ENCODE measurements around the gene CDC37. TPM values are rescaled to one million over a fixed set of nuclear protein-coding genes. Genes with fewer than 3 reads are reported as not detected.
"Not testable (repeated sequence)": the region's sequence is repeated elsewhere in the genome, so short reads cannot be mapped to it uniquely, and the experiment has no call there.

CDC37 gene
- total and polyA plus RNA-seq, 2 donors, result 130 to 313 TPM

GRCh38 chr19:10374931-10375330 lies 28.4 kb downstream of the CDC37 start:
- Histone ChIP-seq H3K4me1 (ENCODE audit: control insufficient read depth in 2 of 2, insufficient read depth in 2 of 2, low read length in 2 of 2) (peaks cover 6% of the 10 kb centered on the region in 2 donors), H3K36me3 (ENCODE audit: control insufficient read depth in 2 of 2, insufficient read depth in 2 of 2, low read length in 1 of 2) (peaks cover 27 to 36% of the 10 kb centered on the region in 2 donors)

GRCh38 chr19:10372690-10373089 lies 30.7 kb downstream of the CDC37 start:
- Histone ChIP-seq H3K4me3 (ENCODE audit: low read length in 2 of 2) (no peak overlapping the region), H3K36me3 (ENCODE audit: control insufficient read depth in 2 of 2, insufficient read depth in 2 of 2, low read length in 1 of 2) (peaks cover 38 to 49% of the 10 kb centered on the region in 2 donors), H3K27ac (ENCODE audit: low read depth in 1 of 2, low read length in 1 of 2) (no peak overlapping the region), H3K27me3 (ENCODE audit: control insufficient read depth in 2 of 2, insufficient read depth in 1 of 2, low read length in 1 of 2) (no peaks in the 10 kb centered on the region), H3K4me1 (ENCODE audit: control insufficient read depth in 2 of 2, insufficient read depth in 2 of 2, low read length in 2 of 2) (no peaks in the 10 kb centered on the region), H3K9me3 (ENCODE audit: control insufficient read depth in 2 of 2, insufficient read depth in 1 of 2, low read length in 1 of 2) (no peaks in the 10 kb centered on the region)
- DNase-seq (ENCODE audit: low read depth in 6 of 9, low spot score in 9 of 9), result no peak
- 98% methylated on average over 3 of the region's 3 CpGs for whole genome bisulfite sequencing

More at GRCh38 chr19:10374931-10375330, 28.4 kb downstream of the CDC37 start:
- Histone ChIP-seq H3K9me3 (ENCODE audit: control insufficient read depth in 2 of 2, insufficient read depth in 1 of 2, low read length in 1 of 2) (no peaks in the 10 kb centered on the region), H3K27me3 (ENCODE audit: control insufficient read depth in 2 of 2, insufficient read depth in 1 of 2, low read length in 1 of 2) (no peaks in the 10 kb centered on the region), H3K4me3 (ENCODE audit: low read length in 2 of 2) (no peak overlapping the region), H3K27ac (ENCODE audit: low read depth in 1 of 2, low read length in 1 of 2) (no peak overlapping the region)
- WGBS, result 94% methylated on average over 5 of the region's 5 CpGs
- no peak for DNase-seq (ENCODE audit: low read depth in 6 of 9, low spot score in 9 of 9)

- no peak for DNase-seq (ENCODE audit: low read depth in 6 of 9, low spot score in 9 of 9)
- Histone ChIP-seq H3K27me3 (ENCODE audit: control insufficient read depth in 2 of 2, insufficient read depth in 1 of 2, low read length in 1 of 2) (no peaks in the 10 kb centered on the region), H3K36me3 (ENCODE audit: control insufficient read depth in 2 of 2, insufficient read depth in 2 of 2, low read length in 1 of 2) (peaks cover 55 to 76% of the 10 kb centered on the region in 2 donors), H3K4me3 (ENCODE audit: low read length in 2 of 2) (no peak overlapping the region), H3K9me3 (ENCODE audit: control insufficient read depth in 2 of 2, insufficient read depth in 1 of 2, low read length in 1 of 2) (no peaks in the 10 kb centered on the region), H3K27ac (ENCODE audit: low read depth in 1 of 2, low read length in 1 of 2) (no peak overlapping the region), H3K4me1 (ENCODE audit: control insufficient read depth in 2 of 2, insufficient read depth in 2 of 2, low read length in 2 of 2) (no peaks in the 10 kb centered on the region)
- WGBS, result 97% methylated on average over 15 of the region's 15 CpGs
Observed at GRCh38 chr19:10368101-10368803, 35.1 kb downstream of the CDC37 start.

- peaks cover 63 to 81% of the 10 kb centered on the region in 2 donors for H3K36me3 ChIP-seq (ENCODE audit: control insufficient read depth in 2 of 2, insufficient read depth in 2 of 2, low read length in 1 of 2)
- not testable (repeated sequence) for DNase-seq (ENCODE audit: low read depth in 6 of 9, low spot score in 9 of 9); H3K27ac ChIP-seq (ENCODE audit: low read depth in 1 of 2, low read length in 1 of 2); H3K4me1 ChIP-seq (ENCODE audit: control insufficient read depth in 2 of 2, insufficient read depth in 2 of 2, low read length in 2 of 2); H3K27me3 ChIP-seq (ENCODE audit: control insufficient read depth in 2 of 2, insufficient read depth in 1 of 2, low read length in 1 of 2); H3K4me3 ChIP-seq (ENCODE audit: low read length in 2 of 2); H3K9me3 ChIP-seq (ENCODE audit: control insufficient read depth in 2 of 2, insufficient read depth in 1 of 2, low read length in 1 of 2)
- WGBS, result 97% methylated on average over 4 of the region's 4 CpGs
Observed at GRCh38 chr19:10366950-10367512, 36.3 kb downstream of the CDC37 start.

GRCh38 chr19:10365518-10365917 lies 37.8 kb downstream of the CDC37 start:
- Histone ChIP-seq H3K27ac (ENCODE audit: low read depth in 1 of 2, low read length in 1 of 2) (no peak overlapping the region), H3K4me1 (ENCODE audit: control insufficient read depth in 2 of 2, insufficient read depth in 2 of 2, low read length in 2 of 2) (no peaks in the 10 kb centered on the region), H3K36me3 (ENCODE audit: control insufficient read depth in 2 of 2, insufficient read depth in 2 of 2, low read length in 1 of 2) (peaks cover 75 to 91% of the 10 kb centered on the region in 2 donors), H3K27me3 (ENCODE audit: control insufficient read depth in 2 of 2, insufficient read depth in 1 of 2, low read length in 1 of 2) (no peaks in the 10 kb centered on the region), H3K9me3 (ENCODE audit: control insufficient read depth in 2 of 2, insufficient read depth in 1 of 2, low read length in 1 of 2) (no peaks in the 10 kb centered on the region), H3K4me3 (ENCODE audit: low read length in 2 of 2) (no peak overlapping the region)
- DNase-seq (ENCODE audit: low read depth in 6 of 9, low spot score in 9 of 9), result no peak
- 98% methylated on average over 23 of the region's 23 CpGs for WGBS

- Histone ChIP-seq H3K27ac (ENCODE audit: low read depth in 1 of 2, low read length in 1 of 2) (no peak overlapping the region), H3K4me3 (ENCODE audit: low read length in 2 of 2) (no peak overlapping the region), H3K36me3 (ENCODE audit: control insufficient read depth in 2 of 2, insufficient read depth in 2 of 2, low read length in 1 of 2) (peaks cover 79 to 91% of the 10 kb centered on the region in 2 donors), H3K4me1 (ENCODE audit: control insufficient read depth in 2 of 2, insufficient read depth in 2 of 2, low read length in 2 of 2) (no peaks in the 10 kb centered on the region), H3K27me3 (ENCODE audit: control insufficient read depth in 2 of 2, insufficient read depth in 1 of 2, low read length in 1 of 2) (no peaks in the 10 kb centered on the region), H3K9me3 (ENCODE audit: control insufficient read depth in 2 of 2, insufficient read depth in 1 of 2, low read length in 1 of 2) (no peaks in the 10 kb centered on the region)
- no peak for DNase-seq (ENCODE audit: low read depth in 6 of 9, low spot score in 9 of 9)
- 97% methylated on average over 19 of the region's 19 CpGs for WGBS
Observed at GRCh38 chr19:10364644-10365043, 38.7 kb downstream of the CDC37 start.

- 97% methylated on average over 12 of the region's 12 CpGs for WGBS
- H3K9me3 ChIP-seq (ENCODE audit: control insufficient read depth in 2 of 2, insufficient read depth in 1 of 2, low read length in 1 of 2), result no peaks in the 10 kb centered on the region
- H3K36me3 ChIP-seq (ENCODE audit: control insufficient read depth in 2 of 2, insufficient read depth in 2 of 2, low read length in 1 of 2), result peaks cover 77 to 91% of the 10 kb centered on the region in 2 donors
- no peaks in the 10 kb centered on the region for H3K4me1 ChIP-seq (ENCODE audit: control insufficient read depth in 2 of 2, insufficient read depth in 2 of 2, low read length in 2 of 2)
- DNase-seq (ENCODE audit: low read depth in 6 of 9, low spot score in 9 of 9), result no peak
- H3K27ac ChIP-seq (ENCODE audit: low read depth in 1 of 2, low read length in 1 of 2), result no peak overlapping the region
- no peak overlapping the region for H3K4me3 ChIP-seq (ENCODE audit: low read length in 2 of 2)
- H3K27me3 ChIP-seq (ENCODE audit: control insufficient read depth in 2 of 2, insufficient read depth in 1 of 2, low read length in 1 of 2), result no peaks in the 10 kb centered on the region
Observed at GRCh38 chr19:10363789-10364281, 39.5 kb downstream of the CDC37 start.

GRCh38 chr19:10362259-10362658 lies 41.1 kb downstream of the CDC37 start:
- no peaks in the 10 kb centered on the region for H3K4me1 ChIP-seq (ENCODE audit: control insufficient read depth in 2 of 2, insufficient read depth in 2 of 2, low read length in 2 of 2)
- H3K27ac ChIP-seq (ENCODE audit: low read depth in 1 of 2, low read length in 1 of 2), result no peak overlapping the region
- WGBS, result 97% methylated on average over 18 of the region's 18 CpGs
- no peak overlapping the region for H3K4me3 ChIP-seq (ENCODE audit: low read length in 2 of 2)
- no peak for DNase-seq (ENCODE audit: low read depth in 6 of 9, low spot score in 9 of 9)
- H3K36me3 ChIP-seq (ENCODE audit: control insufficient read depth in 2 of 2, insufficient read depth in 2 of 2, low read length in 1 of 2), result peaks cover 76 to 91% of the 10 kb centered on the region in 2 donors
- no peaks in the 10 kb centered on the region for H3K9me3 ChIP-seq (ENCODE audit: control insufficient read depth in 2 of 2, insufficient read depth in 1 of 2, low read length in 1 of 2)
- no peaks in the 10 kb centered on the region for H3K27me3 ChIP-seq (ENCODE audit: control insufficient read depth in 2 of 2, insufficient read depth in 1 of 2, low read length in 1 of 2)

GRCh38 chr19:10361569-10362011 lies 41.8 kb downstream of the CDC37 start:
- DNase-seq (ENCODE audit: low read depth in 6 of 9, low spot score in 9 of 9), result no peak
- Histone ChIP-seq H3K27ac (ENCODE audit: low read depth in 1 of 2, low read length in 1 of 2) (no peak overlapping the region), H3K36me3 (ENCODE audit: control insufficient read depth in 2 of 2, insufficient read depth in 2 of 2, low read length in 1 of 2) (peaks cover 78 to 91% of the 10 kb centered on the region in 2 donors), H3K4me3 (ENCODE audit: low read length in 2 of 2) (no peak overlapping the region), H3K27me3 (ENCODE audit: control insufficient read depth in 2 of 2, insufficient read depth in 1 of 2, low read length in 1 of 2) (no peaks in the 10 kb centered on the region), H3K9me3 (ENCODE audit: control insufficient read depth in 2 of 2, insufficient read depth in 1 of 2, low read length in 1 of 2) (no peaks in the 10 kb centered on the region), H3K4me1 (ENCODE audit: control insufficient read depth in 2 of 2, insufficient read depth in 2 of 2, low read length in 2 of 2) (no peaks in the 10 kb centered on the region)
- 95% methylated on average over 16 of the region's 16 CpGs for WGBS

All from thymus (tissue), 11 donors.